HG02763 (cell line): ENCODE results near the gene ATP9A.

Experiments used
- ATAC-seq: cut with Tn5 transposase; IDR thresholded peaks from one replicate; pipeline ENCODE4 v1.9.1; 2021; ENCODE audit warnings: mild to moderate bottlenecking, moderate library complexity; ENCODE audit not compliant: unreplicated experiment

ATP9A gene

DNA sequence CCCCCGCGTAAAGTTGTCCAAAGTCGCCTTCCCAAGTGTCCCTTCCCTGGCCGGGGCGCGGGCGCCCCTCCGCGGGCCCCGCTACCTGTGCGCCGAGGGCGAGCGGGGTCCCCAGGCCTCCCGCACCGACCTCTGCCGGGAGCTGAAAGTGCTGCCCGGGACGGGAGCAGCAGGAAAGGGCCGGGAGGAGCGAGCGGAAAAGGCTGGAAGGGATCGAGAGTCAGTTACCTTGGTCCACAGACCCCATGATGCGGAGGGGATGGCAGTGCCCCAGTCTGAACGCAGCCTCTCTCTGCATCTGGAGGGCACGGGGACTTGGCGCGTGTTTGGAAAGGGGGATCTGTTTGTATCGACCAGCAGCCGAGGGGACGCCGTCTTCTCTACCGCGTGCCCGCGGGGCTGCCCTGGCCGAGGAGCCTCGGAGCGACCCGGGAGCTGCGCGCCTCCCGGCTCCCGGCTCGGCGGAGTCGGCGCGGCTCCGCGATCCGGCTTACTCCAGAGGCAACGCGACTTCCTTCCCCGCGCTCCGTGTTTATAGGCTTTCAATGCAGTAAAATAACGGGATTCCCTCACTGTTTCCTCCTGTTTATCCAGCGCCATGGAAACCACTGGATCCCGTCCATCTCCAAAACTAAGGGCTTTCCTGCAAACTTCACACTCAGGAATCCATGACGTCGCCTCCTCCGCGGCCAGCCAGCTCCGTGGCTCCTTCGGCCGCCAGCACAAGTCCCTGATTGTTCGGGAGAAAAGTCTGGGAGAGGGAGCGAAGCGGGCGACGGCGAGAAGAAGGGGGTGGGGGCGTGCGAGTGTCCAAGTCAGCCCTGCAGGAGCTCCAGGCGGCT, 205.6 kb downstream of the ATP9A start:
- no peak for ATAC-seq

DNA sequence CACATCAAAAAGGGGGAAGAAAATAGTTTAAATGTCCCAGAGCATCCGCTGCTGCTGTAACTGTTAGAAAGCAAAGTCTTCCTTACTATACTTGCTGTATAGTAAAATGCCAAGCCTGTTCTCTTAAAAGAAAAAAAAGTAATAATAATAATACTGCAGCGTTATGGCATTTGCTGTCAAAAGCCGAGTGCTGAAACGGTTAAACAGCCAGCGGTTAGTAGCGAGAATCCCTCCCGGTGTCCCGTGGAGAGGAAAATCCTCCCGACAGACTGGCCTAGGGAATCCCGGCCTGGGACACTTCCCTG, 206.2 kb downstream of the ATP9A start:
- no peak for ATAC-seq

DNA sequence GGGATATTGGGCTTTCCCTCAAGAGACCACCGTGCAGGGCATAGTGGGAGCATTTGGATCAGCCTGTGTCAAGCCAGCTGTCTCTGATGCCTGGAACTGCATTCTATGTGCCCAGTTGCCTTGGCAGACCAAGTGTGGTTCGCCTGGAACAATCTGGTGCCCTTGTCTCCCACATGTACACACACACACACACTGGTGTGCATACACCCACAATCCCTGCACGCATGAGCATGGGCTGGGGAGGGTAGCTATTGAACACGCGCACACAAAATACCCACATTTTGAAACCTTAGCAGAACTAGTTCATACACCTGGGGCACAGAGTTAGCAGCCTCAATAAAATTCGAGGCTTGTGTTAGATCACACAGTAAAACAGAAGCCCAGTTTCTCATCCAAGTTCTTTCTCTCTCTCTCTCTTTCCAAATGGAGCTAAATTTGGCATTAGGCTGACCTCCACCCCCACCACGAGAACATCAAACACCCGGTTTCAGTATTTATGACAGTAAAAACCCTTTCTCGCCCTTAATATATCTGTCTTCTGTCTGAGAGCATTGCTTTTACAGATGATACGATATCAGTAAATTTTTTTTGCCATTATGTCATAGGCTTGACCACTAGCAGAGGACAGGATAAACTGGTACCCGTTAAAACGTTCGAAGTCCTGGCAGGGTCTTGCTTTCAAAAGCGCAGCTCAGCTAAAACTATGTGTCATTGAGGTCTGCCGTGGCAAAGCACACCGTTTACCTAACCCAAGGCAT, 207.5 kb downstream of the ATP9A start:
- no peak for ATAC-seq

DNA sequence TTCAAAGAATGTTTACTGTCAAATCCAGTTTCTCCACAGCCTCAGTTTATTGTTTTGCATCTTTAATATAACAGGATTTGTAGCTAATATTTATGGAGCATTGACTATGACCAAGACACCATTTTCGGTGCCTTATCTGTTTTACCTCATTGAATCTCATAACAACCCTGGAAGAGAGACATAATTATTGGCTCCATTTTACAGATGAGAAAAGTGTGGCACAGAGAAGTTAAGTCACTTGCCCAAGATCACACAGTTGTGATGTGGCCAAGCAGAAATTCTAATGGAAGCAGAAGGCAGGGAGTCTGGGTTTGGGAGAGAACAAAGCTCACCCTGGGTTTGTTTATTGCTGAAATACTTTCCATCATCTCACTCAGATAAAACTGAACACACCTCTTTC, 208.1 kb downstream of the ATP9A start:
- ATAC-seq, result no peak

GRCh38 chr20:51554538-51555165, 213.5 kb downstream of the ATP9A start:
- ATAC-seq, result no peak

DNA sequence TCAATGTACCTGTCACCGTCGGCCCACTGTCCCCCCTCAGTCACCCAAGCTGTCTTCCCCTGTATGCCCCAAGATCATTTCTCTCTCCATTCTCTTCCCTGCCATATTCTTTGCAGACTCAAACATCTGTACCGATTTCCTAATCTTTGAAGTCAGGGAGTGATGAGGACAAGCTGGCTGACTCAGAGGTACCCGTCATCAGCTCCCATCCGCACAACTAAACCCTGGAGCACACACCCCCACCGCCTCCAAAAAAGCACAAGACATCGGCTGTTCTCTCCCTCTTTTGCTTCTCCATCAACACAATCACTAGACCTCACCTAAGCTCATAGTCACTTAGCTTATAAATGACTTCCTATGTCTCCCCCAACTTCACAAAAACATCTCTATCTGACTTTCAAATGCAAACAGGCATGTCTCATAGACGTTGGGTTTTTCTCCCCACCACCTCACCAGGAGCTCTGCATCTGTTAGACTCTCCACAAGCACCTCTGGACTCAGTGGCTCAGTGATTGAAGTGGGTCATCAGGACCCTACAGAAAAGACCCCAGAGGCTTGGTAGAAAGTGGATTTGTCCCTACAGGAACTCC, 214.2 kb downstream of the ATP9A start:
- no peak for ATAC-seq

DNA sequence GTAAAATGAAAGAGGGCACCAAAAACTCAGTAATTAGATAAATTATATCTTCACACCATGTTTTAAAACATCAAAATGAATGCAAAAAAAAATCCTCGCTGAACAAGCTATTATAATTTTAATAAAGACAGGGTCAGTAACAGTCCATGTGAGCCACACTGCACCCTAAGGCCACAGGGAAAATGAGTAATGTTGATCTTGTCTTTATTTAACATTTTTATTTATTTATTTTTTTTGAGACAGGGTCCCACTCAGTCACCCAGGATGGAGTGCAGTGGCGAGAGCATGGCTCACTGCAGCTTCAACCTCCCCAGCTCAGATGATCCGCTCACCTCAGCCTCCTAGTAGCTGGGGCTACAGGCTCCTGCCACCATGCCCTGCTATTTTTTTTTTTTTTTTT, 217.0 kb downstream of the ATP9A start:
- ATAC-seq, result no peak

DNA sequence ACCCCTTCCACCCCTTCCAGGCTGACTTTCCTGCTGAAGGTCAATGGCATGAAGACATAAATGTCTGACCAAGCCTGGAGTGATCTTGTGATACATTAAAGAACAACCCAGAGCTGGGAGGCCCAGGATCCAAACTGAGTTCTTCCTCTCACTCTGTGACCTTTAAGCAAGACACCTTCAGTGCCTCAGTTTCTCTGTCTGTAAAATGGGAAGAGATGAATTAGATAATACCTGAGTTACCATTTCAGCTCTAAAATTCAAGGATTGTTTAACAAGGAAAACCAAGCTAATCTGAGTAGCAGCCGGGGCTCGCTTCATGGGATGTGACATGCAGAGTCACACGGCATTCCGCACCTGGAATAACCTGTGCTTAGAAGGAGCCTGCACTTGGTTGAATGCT, 218.7 kb downstream of the ATP9A start:
- ATAC-seq, result no peak

- no peak for ATAC-seq
Measured at GRCh38 chr20:51547951-51548350, 220.2 kb downstream of the ATP9A start.
